Neural cell (in vitro differentiated cells): ENCODE measurements around the gene COG2. TPM values are rescaled to one million over a fixed set of nuclear protein-coding genes. Genes with fewer than 3 reads are reported as not detected.
"Not testable (repeated sequence)": the region's sequence is repeated elsewhere in the genome, so short reads cannot be mapped to it uniquely, and the experiment has no call there.

Experiments
- H2AFZ ChIP-seq: fragments of 200-600, 300-800 bp; sonication (generic), shearing (Covaris generic); 2 replicates; pipeline ENCODE4 v1.6.0; 2014; ENCODE audit warnings: low read depth, mild to moderate bottlenecking, antibody characterized with exemption, low read length, moderate library complexity
- H3F3A ChIP-seq: fragments of 200-600 bp; shearing (Covaris generic); 2 replicates; pipeline ENCODE4 v1.6.1; 2016; ENCODE audit warnings: mild to moderate bottlenecking, moderate library complexity, mixed read lengths, antibody characterized with exemption, low read length; ENCODE audit not compliant: insufficient read depth, poor library complexity, severe bottlenecking
- H3K27ac ChIP-seq: fragments of 200-600, 300-800 bp; sonication (generic), shearing (Covaris generic); 2 replicates; pipeline ENCODE4 v1.5.1; 2014; ENCODE audit warnings: mild to moderate bottlenecking, low read length, moderate library complexity
- H3K27me3 ChIP-seq: fragments of 300-800, 200-600 bp; sonication (generic), shearing (Covaris generic); 2 replicates; pipeline ENCODE4 v1.6.0; 2014; ENCODE audit warnings: mild to moderate bottlenecking, low read depth, low read length, moderate library complexity; ENCODE audit not compliant: insufficient read depth
- H3K36me3 ChIP-seq: fragments of 300-800, 200-600 bp; sonication (generic), shearing (Covaris generic); 2 replicates; pipeline ENCODE4 v1.5.1; 2014; ENCODE audit warnings: mild to moderate bottlenecking, antibody characterized with exemption, low read length, moderate library complexity; ENCODE audit not compliant: insufficient read depth
- H3K4me2 ChIP-seq: fragments of 300-800, 200-600 bp; sonication (generic), shearing (Covaris generic); 2 replicates; pipeline ENCODE4 v1.6.0; 2014; ENCODE audit warnings: mild to moderate bottlenecking, low read length
- H3K4me3 ChIP-seq: fragments of 300-800, 200-600 bp; sonication (generic), shearing (Covaris generic); 2 replicates; pipeline ENCODE4 v1.5.1; 2014; ENCODE audit warnings: mild to moderate bottlenecking, low read length, moderate library complexity
- H3K79me2 ChIP-seq: fragments of 200-600 bp; shearing (Covaris generic); replicated peaks from 2 replicates; pipeline ENCODE4 v1.6.0; 2014; ENCODE audit warnings: mild to moderate bottlenecking, low read length, moderate library complexity; ENCODE audit not compliant: insufficient read depth
- H3K9ac ChIP-seq: fragments of 300-800, 200-600 bp; sonication (generic), shearing (Covaris generic); 2 replicates; pipeline ENCODE4 v1.6.1; 2016; ENCODE audit warnings: mild to moderate bottlenecking, low read length, mixed read lengths
- H3K9me2 ChIP-seq: fragments of 200-600 bp; shearing (Covaris generic); 2 replicates; pipeline ENCODE4 v1.6.1; 2016; ENCODE audit warnings: mild to moderate bottlenecking, low read length, mixed read lengths; ENCODE audit not compliant: insufficient read depth
- H3K9me3 ChIP-seq: fragments of 200-600, 300-800 bp; sonication (generic), shearing (Covaris generic); 2 replicates; pipeline ENCODE4 v1.6.1; 2016; ENCODE audit warnings: mild to moderate bottlenecking, mixed run types, low read length, moderate library complexity, mixed read lengths
- H4K20me1 ChIP-seq: fragments of 200-600 bp; shearing (Covaris generic); 2 replicates; pipeline ENCODE4 v1.6.1; 2016; ENCODE audit warnings: mild to moderate bottlenecking, mixed run types; ENCODE audit not compliant: insufficient read depth
- CTCF ChIP-seq: fragments of 450-650 bp; IDR thresholded peaks from 2 replicates; pipeline ENCODE4 v1.5.1; 2014; ENCODE audit warnings: antibody characterized with exemption, mild to moderate bottlenecking, moderate library complexity; ENCODE audit not compliant: poor library complexity, severe bottlenecking
- EP300 ChIP-seq: fragments of 450-650 bp; conservative IDR thresholded peaks from 2 replicates; pipeline ENCODE4 v1.6.1; 2014; ENCODE audit warnings: antibody characterized with exemption, mild to moderate bottlenecking, moderate library complexity; ENCODE audit not compliant: poor library complexity, severe bottlenecking
- EZH2 ChIP-seq: fragments of 200-600, 300-800 bp; shearing (Covaris generic), sonication (generic); IDR thresholded peaks from 2 replicates; pipeline ENCODE4 v1.6.1; 2014; ENCODE audit warnings: antibody characterized with exemption, low read length, borderline replicate concordance, mild to moderate bottlenecking; ENCODE audit not compliant: insufficient read depth, poor library complexity, severe bottlenecking
- MXI1 ChIP-seq: fragments of 450-650 bp; conservative IDR thresholded peaks from 2 replicates; pipeline ENCODE4 v1.6.1; 2014; ENCODE audit warnings: antibody characterized with exemption, mild to moderate bottlenecking; ENCODE audit not compliant: poor library complexity, severe bottlenecking
- POLR2AphosphoS5 ChIP-seq: IDR thresholded peaks from 2 replicates; pipeline ENCODE4 v1.6.1; 2012
- RAD21 ChIP-seq: fragments of 450-650 bp; conservative IDR thresholded peaks from 2 replicates; pipeline ENCODE4 v1.6.1; 2014; ENCODE audit warnings: antibody characterized with exemption, mild to moderate bottlenecking, moderate library complexity
- REST ChIP-seq: IDR thresholded peaks from 2 replicates; pipeline ENCODE4 v1.6.1; 2012; ENCODE audit warnings: borderline replicate concordance
- SMC3 ChIP-seq: fragments of 450-650 bp; conservative IDR thresholded peaks from 2 replicates; pipeline ENCODE4 v1.6.1; 2014; ENCODE audit warnings: antibody characterized with exemption, mild to moderate bottlenecking, moderate library complexity; ENCODE audit not compliant: poor library complexity
- TAF1 ChIP-seq: IDR thresholded peaks from 2 replicates; pipeline ENCODE4 v1.6.1; 2012; ENCODE audit warnings: low read depth
- polyA plus RNA-seq: library from polyadenylated mRNA; depleted of rRNA; stranded (reverse); fragments of >200 nt; gene quantifications from 2 replicates; pipeline ENCODE4 v1.2.3, GENCODE V29; 2014

Gene COG2
- polyA plus RNA-seq, 1 donor from 2014 or later: 14.5 TPM

GRCh38 chr1:230650300-230650699 is 8.0 kb downstream of the COG2 start:
- H3K4me2 ChIP-seq: no peak overlapping the region
- no peaks in the 10 kb centered on the region for H3K27me3 ChIP-seq
- no peak overlapping the region for H3K9ac ChIP-seq
- H3K9me2 ChIP-seq: no peaks in the 10 kb centered on the region
- no peaks in the 10 kb centered on the region for H4K20me1 ChIP-seq
- no peak for TF ChIP-seq EZH2
- no peak for TF ChIP-seq REST
- no peak for TF ChIP-seq CTCF
- no peak for TF ChIP-seq EP300
- no peak for TF ChIP-seq SMC3
- TF ChIP-seq TAF1: no peak
- TF ChIP-seq POLR2AphosphoS5: no peak
- TF ChIP-seq MXI1: no peak
- no peak for TF ChIP-seq RAD21
- no peak overlapping the region for H3K4me3 ChIP-seq
- no peaks in the 10 kb centered on the region for H3F3A ChIP-seq
- H3K27ac ChIP-seq: no peak overlapping the region
- no peak overlapping the region for H2AFZ ChIP-seq
- H3K79me2 ChIP-seq: peaks cover 47% of the 10 kb centered on the region
- no peaks in the 10 kb centered on the region for H3K9me3 ChIP-seq
- H3K36me3 ChIP-seq: no peaks in the 10 kb centered on the region

GRCh38 chr1:230651235-230651634 is 9.0 kb downstream of the COG2 start:
- no peaks in the 10 kb centered on the region for H3F3A ChIP-seq
- TF ChIP-seq EP300 (no peak), TAF1 (no peak), RAD21 (no peak), CTCF (no peak), REST (no peak), POLR2AphosphoS5 (no peak), EZH2 (no peak), SMC3 (no peak), MXI1 (no peak)
- no peaks in the 10 kb centered on the region for H3K9me3 ChIP-seq
- H2AFZ ChIP-seq: no peak overlapping the region
- no peaks in the 10 kb centered on the region for H4K20me1 ChIP-seq
- no peaks in the 10 kb centered on the region for H3K9me2 ChIP-seq
- no peaks in the 10 kb centered on the region for H3K36me3 ChIP-seq
- no peak overlapping the region for H3K27ac ChIP-seq
- no peak overlapping the region for H3K4me3 ChIP-seq
- H3K4me2 ChIP-seq: no peak overlapping the region
- peaks cover 46% of the 10 kb centered on the region for H3K79me2 ChIP-seq
- H3K9ac ChIP-seq: no peak overlapping the region
- no peaks in the 10 kb centered on the region for H3K27me3 ChIP-seq

- H3K4me2 ChIP-seq, H2AFZ ChIP-seq, H3K27ac ChIP-seq, H3K9ac ChIP-seq, H3K79me2 ChIP-seq, H3K36me3 ChIP-seq, H3F3A ChIP-seq, H3K4me3 ChIP-seq, H3K27me3 ChIP-seq, H3K9me3 ChIP-seq, H3K9me2 ChIP-seq, H4K20me1 ChIP-seq: not testable (repeated sequence)
Measured at GRCh38 chr1:230656719-230657118, 14.4 kb downstream of the COG2 start.
